OCI-LY1 (cell line): ENCODE results near the gene IRAK3.

Experiments used
- H2AFZ ChIP-seq: fragments of 200-600 bp; sonication (generic), shearing (Covaris generic); 2 replicates; pipeline ENCODE4 v1.6.0; 2014; ENCODE audit warnings: antibody characterized with exemption, mild to moderate bottlenecking, low read length
- H3F3A ChIP-seq: fragments of 200-600 bp; sonication (generic), shearing (Covaris generic); 2 replicates; pipeline ENCODE4 v1.6.0; 2014; ENCODE audit warnings: mild to moderate bottlenecking, antibody characterized with exemption, low read length, moderate library complexity; ENCODE audit not compliant: insufficient read depth
- H3K27ac ChIP-seq: fragments of 200-600 bp; sonication (generic); 2 replicates; pipeline ENCODE4 v1.5.1; 2014; ENCODE audit warnings: low read length, mixed run types, mild to moderate bottlenecking, low read depth; ENCODE audit not compliant: poor library complexity, severe bottlenecking
- H3K27me3 ChIP-seq: fragments of 200-600 bp; sonication (generic); 2 replicates; pipeline ENCODE4 v1.6.0; 2014; ENCODE audit warnings: antibody characterized with exemption, mild to moderate bottlenecking, low read length, moderate library complexity; ENCODE audit not compliant: insufficient read depth
- H3K36me3 ChIP-seq: fragments of 200-600 bp; sonication (generic); 2 replicates; pipeline ENCODE4 v1.6.1; 2014; ENCODE audit warnings: mild to moderate bottlenecking, antibody characterized with exemption, low read length, moderate library complexity, mixed read lengths; ENCODE audit not compliant: insufficient read depth
- H3K4me1 ChIP-seq: fragments of 200-600 bp; sonication (generic); 2 replicates; pipeline ENCODE4 v1.5.1; 2014; ENCODE audit warnings: mild to moderate bottlenecking, low read length, moderate library complexity; ENCODE audit not compliant: insufficient read depth, severe bottlenecking
- H3K4me2 ChIP-seq: fragments of 200-600 bp; sonication (generic), shearing (Covaris generic); 2 replicates; pipeline ENCODE4 v1.6.1; 2014; ENCODE audit warnings: low read length
- H3K4me3 ChIP-seq: fragments of 200-600 bp; sonication (generic); 2 replicates; pipeline ENCODE4 v1.5.1; 2014; ENCODE audit warnings: low read length, low read depth, mild to moderate bottlenecking, mixed read lengths; ENCODE audit not compliant: poor library complexity, severe bottlenecking
- H3K79me2 ChIP-seq: fragments of 200-600 bp; shearing (Covaris generic); 2 replicates; pipeline ENCODE4 v1.6.1; 2016; ENCODE audit warnings: mixed run types, low read length, mixed read lengths; ENCODE audit not compliant: insufficient read depth
- H3K9ac ChIP-seq: fragments of 200-600 bp; sonication (generic), shearing (Covaris generic); 2 replicates; pipeline ENCODE4 v1.6.1; 2014; ENCODE audit warnings: mild to moderate bottlenecking, low read length, mixed read lengths
- H3K9me2 ChIP-seq: fragments of 200-600 bp; sonication (generic), shearing (Covaris generic); 2 replicates; pipeline ENCODE4 v1.6.1; 2014; ENCODE audit warnings: low read depth, mild to moderate bottlenecking, low read length, mixed read lengths
- H3K9me3 ChIP-seq: fragments of 200-600 bp; shearing (Covaris generic); 2 replicates; pipeline ENCODE4 v1.6.1; 2014; ENCODE audit warnings: low read length, mixed read lengths
- H4K20me1 ChIP-seq: fragments of 200-600 bp; sonication (generic), shearing (Covaris generic); 2 replicates; pipeline ENCODE4 v1.6.0; 2016; ENCODE audit warnings: mild to moderate bottlenecking, low read length; ENCODE audit not compliant: insufficient read depth
- EZH2 ChIP-seq: fragments of 200-600 bp; sonication (generic), shearing (Covaris generic); IDR thresholded peaks from 2 replicates; pipeline ENCODE4 v1.8.0; 2017; ENCODE audit warnings: borderline replicate concordance, mixed run types, mild to moderate bottlenecking, antibody characterized with exemption, low read length, moderate library complexity, mixed read lengths
- TF ChIP-seq, protein P1 (sequence below): fragments of 200-600 bp; sonication (generic), shearing (Covaris generic); IDR thresholded peaks from 2 replicates; pipeline ENCODE4 v1.5.1; 2017; ENCODE audit warnings: mild to moderate bottlenecking, antibody characterized with exemption, low read length, moderate library complexity, mixed read lengths

The IRAK3 gene

DNA sequence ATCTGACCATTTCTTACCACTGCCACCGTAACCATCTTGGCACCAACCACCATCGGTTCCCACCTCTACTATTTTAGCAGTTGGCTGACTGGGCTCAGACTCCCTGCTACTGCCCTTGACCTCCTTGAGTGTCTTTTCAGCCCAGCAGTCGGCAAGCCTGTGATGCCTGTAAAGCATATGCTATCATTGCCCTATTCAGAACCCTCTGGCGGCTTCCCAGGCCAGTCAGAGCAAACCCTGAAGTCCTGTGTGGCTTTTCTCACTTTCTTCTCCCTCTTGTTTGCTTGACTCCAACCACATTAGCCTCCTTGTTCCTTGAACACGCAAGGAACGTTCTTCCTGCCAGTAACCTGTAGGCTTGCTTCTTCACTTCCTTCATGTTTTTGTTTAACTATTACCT is 6.2 kb downstream of the IRAK3 start:
- Histone ChIP-seq H3K4me1 (no peaks in the 10 kb centered on the region), H3K4me2 (no peak overlapping the region), H3F3A (no peaks in the 10 kb centered on the region), H4K20me1 (no peaks in the 10 kb centered on the region), H3K27ac (no peak overlapping the region), H3K36me3 (no peaks in the 10 kb centered on the region), H3K79me2 (no peaks in the 10 kb centered on the region), H2AFZ (no peak overlapping the region), H3K27me3 (no peaks in the 10 kb centered on the region), H3K9ac (no peak overlapping the region), H3K4me3 (no peak overlapping the region), H3K9me2 (no peaks in the 10 kb centered on the region), H3K9me3 (no peaks in the 10 kb centered on the region)
- TF ChIP-seq, protein P1, sequence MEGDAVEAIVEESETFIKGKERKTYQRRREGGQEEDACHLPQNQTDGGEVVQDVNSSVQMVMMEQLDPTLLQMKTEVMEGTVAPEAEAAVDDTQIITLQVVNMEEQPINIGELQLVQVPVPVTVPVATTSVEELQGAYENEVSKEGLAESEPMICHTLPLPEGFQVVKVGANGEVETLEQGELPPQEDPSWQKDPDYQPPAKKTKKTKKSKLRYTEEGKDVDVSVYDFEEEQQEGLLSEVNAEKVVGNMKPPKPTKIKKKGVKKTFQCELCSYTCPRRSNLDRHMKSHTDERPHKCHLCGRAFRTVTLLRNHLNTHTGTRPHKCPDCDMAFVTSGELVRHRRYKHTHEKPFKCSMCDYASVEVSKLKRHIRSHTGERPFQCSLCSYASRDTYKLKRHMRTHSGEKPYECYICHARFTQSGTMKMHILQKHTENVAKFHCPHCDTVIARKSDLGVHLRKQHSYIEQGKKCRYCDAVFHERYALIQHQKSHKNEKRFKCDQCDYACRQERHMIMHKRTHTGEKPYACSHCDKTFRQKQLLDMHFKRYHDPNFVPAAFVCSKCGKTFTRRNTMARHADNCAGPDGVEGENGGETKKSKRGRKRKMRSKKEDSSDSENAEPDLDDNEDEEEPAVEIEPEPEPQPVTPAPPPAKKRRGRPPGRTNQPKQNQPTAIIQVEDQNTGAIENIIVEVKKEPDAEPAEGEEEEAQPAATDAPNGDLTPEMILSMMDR: no peak
- TF ChIP-seq EZH2: no peak

GRCh38 chr12:66196806-66197205 is 7.8 kb downstream of the IRAK3 start:
- H3K9me3 ChIP-seq: no peaks in the 10 kb centered on the region
- no peak overlapping the region for H3K9ac ChIP-seq
- no peaks in the 10 kb centered on the region for H3K79me2 ChIP-seq
- no peaks in the 10 kb centered on the region for H3K4me1 ChIP-seq
- H4K20me1 ChIP-seq: no peaks in the 10 kb centered on the region
- H3K9me2 ChIP-seq: no peaks in the 10 kb centered on the region
- TF ChIP-seq EZH2: no peak
- TF ChIP-seq, protein P1: no peak
- H3F3A ChIP-seq: no peaks in the 10 kb centered on the region
- H3K4me2 ChIP-seq: no peak overlapping the region
- no peak overlapping the region for H2AFZ ChIP-seq
- H3K4me3 ChIP-seq: no peak overlapping the region
- no peaks in the 10 kb centered on the region for H3K36me3 ChIP-seq
- no peak overlapping the region for H3K27ac ChIP-seq
- no peaks in the 10 kb centered on the region; the same call in 1 of the 2 replicates for H3K27me3 ChIP-seq

DNA sequence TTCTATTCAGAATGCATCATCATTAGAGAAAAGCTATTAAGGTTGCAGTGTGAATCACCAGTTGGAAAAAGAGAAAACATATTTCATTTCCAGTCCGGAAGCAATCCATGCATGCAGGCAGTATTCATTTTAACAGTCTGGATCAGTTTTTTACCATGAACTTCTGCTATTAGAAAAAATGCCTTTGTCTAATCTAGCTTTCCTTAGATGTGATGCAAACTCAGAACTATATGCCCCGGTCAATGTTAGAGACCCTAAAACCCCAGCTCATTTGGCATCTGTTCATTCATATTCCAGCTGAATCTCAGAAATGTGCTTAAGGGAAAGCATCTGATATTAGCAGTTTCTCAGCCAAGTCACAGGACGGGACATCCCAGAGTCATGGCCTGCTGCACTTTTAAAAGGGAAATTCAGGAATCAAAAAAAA is 8.5 kb downstream of the IRAK3 start:
- no peak overlapping the region for H3K9ac ChIP-seq

More for the DNA sequence above, 8.5 kb downstream of the IRAK3 start:
- TF ChIP-seq, protein P1: no peak
- no peak for TF ChIP-seq EZH2
- Histone ChIP-seq H3K27me3 (no peaks in the 10 kb centered on the region; the same call in 1 of the 2 replicates), H3K4me2 (no peak overlapping the region), H3K27ac (no peak overlapping the region), H3F3A (no peaks in the 10 kb centered on the region), H3K79me2 (no peaks in the 10 kb centered on the region), H4K20me1 (no peaks in the 10 kb centered on the region), H3K4me3 (no peak overlapping the region), H3K36me3 (no peaks in the 10 kb centered on the region), H3K9me3 (no peaks in the 10 kb centered on the region), H2AFZ (no peak overlapping the region), H3K9me2 (no peaks in the 10 kb centered on the region), H3K4me1 (no peaks in the 10 kb centered on the region)
